KMS-11 (cell line): ENCODE results near the gene BMP6.

Source experiments
- H2AFZ ChIP-seq: fragments of 200-600 bp; sonication (generic); 2 replicates; pipeline ENCODE4 v1.6.1; 2016; ENCODE audit warnings: antibody characterized with exemption, mixed run types, low read depth
- H3K27ac ChIP-seq: fragments of 200-600 bp; sonication (generic); 2 replicates; pipeline ENCODE4 v1.6.1; 2016; ENCODE audit warnings: mild to moderate bottlenecking, mixed run types
- H3K27me3 ChIP-seq: fragments of 200-600 bp; sonication (generic); 2 replicates; pipeline ENCODE4 v1.6.1; 2017; ENCODE audit warnings: mild to moderate bottlenecking, low read depth, mixed run types, moderate library complexity; ENCODE audit not compliant: insufficient read depth
- H3K36me3 ChIP-seq: fragments of 200-600 bp; sonication (generic); 2 replicates; pipeline ENCODE4 v1.6.1; 2017; ENCODE audit warnings: mild to moderate bottlenecking, mixed run types; ENCODE audit not compliant: insufficient read depth
- H3K4me1 ChIP-seq: fragments of 200-600 bp; sonication (generic); 2 replicates; pipeline ENCODE4 v1.6.1; 2016; ENCODE audit warnings: mild to moderate bottlenecking, low read depth, mixed run types; ENCODE audit not compliant: poor library complexity, severe bottlenecking
- H3K4me2 ChIP-seq: fragments of 200-600 bp; sonication (generic); 2 replicates; pipeline ENCODE4 v1.7.0; 2016; ENCODE audit warnings: mild to moderate bottlenecking, mixed run types
- H3K4me3 ChIP-seq: fragments of 200-600 bp; sonication (generic); IDR thresholded peaks from 2 replicates; pipeline ENCODE4 v1.6.1; 2017; ENCODE audit warnings: low read depth, low read length, mixed read lengths; ENCODE audit not compliant: insufficient read depth
- H3K79me2 ChIP-seq: fragments of 200-600 bp; sonication (generic); 2 replicates; pipeline ENCODE4 v1.6.1; 2016; ENCODE audit warnings: low read depth, mixed run types; ENCODE audit not compliant: insufficient read depth
- H3K9ac ChIP-seq: fragments of 200-600 bp; sonication (generic); 2 replicates; pipeline ENCODE4 v1.6.1; 2016; ENCODE audit warnings: mild to moderate bottlenecking, mixed run types
- H4K20me1 ChIP-seq: fragments of 200-600 bp; sonication (generic); 2 replicates; pipeline ENCODE4 v1.6.1; 2016; ENCODE audit warnings: mild to moderate bottlenecking, mixed run types; ENCODE audit not compliant: insufficient read depth
- CTCF ChIP-seq: fragments of 200-600 bp; sonication (generic); conservative IDR thresholded peaks from 2 replicates; pipeline ENCODE4 v1.6.1; 2017; ENCODE audit warnings: low read depth, mild to moderate bottlenecking, antibody characterized with exemption, low read length, moderate library complexity, mixed read lengths

The BMP6 gene

GRCh38 chr6:7747433-7747832 is 21.5 kb downstream of the BMP6 start:
- Histone ChIP-seq H2AFZ (no peak overlapping the region), H3K36me3 (no peaks in the 10 kb centered on the region), H3K27ac (no peak overlapping the region), H3K4me1 (no peaks in the 10 kb centered on the region), H3K4me3 (no peak overlapping the region), H4K20me1 (no peaks in the 10 kb centered on the region), H3K9ac (no peak overlapping the region), H3K4me2 (no peak overlapping the region), H3K27me3 (no peaks in the 10 kb centered on the region), H3K79me2 (peaks cover 4% of the 10 kb centered on the region; the same call in 1 of the 2 replicates)
- TF ChIP-seq CTCF, result no peak

GRCh38 chr6:7747901-7748504 is 22.1 kb downstream of the BMP6 start:
- Histone ChIP-seq H3K9ac (no peak overlapping the region), H3K4me1 (peaks cover 2% of the 10 kb centered on the region), H3K79me2 (0 out of 2 replicates have a peak, but pooled peaks cover 4% of the 10 kb centered on the region), H3K36me3 (no peaks in the 10 kb centered on the region), H3K27me3 (no peaks in the 10 kb centered on the region), H3K4me2 (no peak overlapping the region), H3K27ac (no peak overlapping the region), H4K20me1 (no peaks in the 10 kb centered on the region), H3K4me3 (no peak overlapping the region), H2AFZ (no peak overlapping the region)
- TF ChIP-seq CTCF, result no peak

GRCh38 chr6:7749478-7749877 is 23.6 kb downstream of the BMP6 start:
- H3K9ac ChIP-seq, result no peak overlapping the region

GRCh38 chr6:7750197-7750596 is 24.3 kb downstream of the BMP6 start:
- no peak for TF ChIP-seq CTCF
- Histone ChIP-seq H2AFZ (no peak overlapping the region), H3K4me2 (no peak overlapping the region)

More at GRCh38 chr6:7749478-7749877, 23.6 kb downstream of the BMP6 start:
- no peaks in the 10 kb centered on the region for H4K20me1 ChIP-seq
- TF ChIP-seq CTCF, result no peak
- no peak overlapping the region for H3K4me2 ChIP-seq
- H2AFZ ChIP-seq, result no peak overlapping the region
- peaks cover 3% of the 10 kb centered on the region for H3K4me1 ChIP-seq
- no peak overlapping the region for H3K27ac ChIP-seq
- H3K27me3 ChIP-seq, result no peaks in the 10 kb centered on the region
- H3K36me3 ChIP-seq, result no peaks in the 10 kb centered on the region
- peaks cover 4% of the 10 kb centered on the region; the same call in 1 of the 2 replicates for H3K79me2 ChIP-seq
- no peak overlapping the region for H3K4me3 ChIP-seq

More at GRCh38 chr6:7750197-7750596, 24.3 kb downstream of the BMP6 start:
- peaks cover 4% of the 10 kb centered on the region; the same call in 1 of the 2 replicates for H3K79me2 ChIP-seq
- no peak overlapping the region for H3K4me3 ChIP-seq
- no peaks in the 10 kb centered on the region for H3K27me3 ChIP-seq
- H3K9ac ChIP-seq, result no peak overlapping the region
- H4K20me1 ChIP-seq, result no peaks in the 10 kb centered on the region
- H3K4me1 ChIP-seq, result peaks cover 3% of the 10 kb centered on the region
- H3K27ac ChIP-seq, result no peak overlapping the region
- H3K36me3 ChIP-seq, result no peaks in the 10 kb centered on the region
